K562 (cell line): ENCODE data around the gene SERPINB5.

Experiments used
- BRCA1 ChIP-seq, 2 experiments: fragments of 450-650 bp in 1 of 2; sonication (generic) in 1 of 2; formaldehyde crosslinking in 1 of 2; IDR thresholded peaks; 2 replicates each; pipeline versions ENCODE4 v1.5.0 to v1.6.1; 2017 to 2020; ENCODE audit warnings: mild to moderate bottlenecking in 1 of 2, missing genetic modification reagents in 1 of 2
- CREB3L1 ChIP-seq: fragments of 450-650 bp; IDR thresholded peaks from 2 replicates; pipeline ENCODE4 v1.6.1; 2014; ENCODE audit warnings: low read depth, mild to moderate bottlenecking, moderate library complexity, borderline replicate concordance
- CTCF ChIP-seq, 3 experiments: IDR thresholded peaks in 2 of 3; conservative IDR thresholded peaks in 1 of 3; 2 replicates each; pipeline ENCODE4 v1.5.1; 2011 to 2012; ENCODE audit warnings: low read length in 3 of 3, mild to moderate bottlenecking in 3 of 3, control low read depth in 2 of 3, improper control_type of control experiment in 1 of 3, inconsistent platforms in 1 of 3, low read depth in 1 of 3, mixed read lengths in 1 of 3, moderate library complexity in 1 of 3; ENCODE audit not compliant: insufficient read depth in 2 of 3
- GABPB2 ChIP-seq: fragments of 250-450 bp; sonication (Bioruptor Pico); conservative IDR thresholded peaks from 2 replicates; pipeline ENCODE4 v1.5.1; 2021; ENCODE audit warnings: mild to moderate bottlenecking
- HINFP ChIP-seq: fragments of 450-650 bp; conservative IDR thresholded peaks from 2 replicates; pipeline ENCODE4 v1.6.1; 2016; ENCODE audit warnings: missing genetic modification characterization, low read depth, mild to moderate bottlenecking, control low read depth, missing compliant biosample characterization
- RAD21 ChIP-seq, 2 experiments: fragments of 250-450 bp in 1 of 2; fragments of 450-650 bp in 1 of 2; sonication (Bioruptor Pico) in 1 of 2; formaldehyde crosslinking in 1 of 2; IDR thresholded peaks in 1 of 2; conservative IDR thresholded peaks in 1 of 2; 2 replicates each; pipeline versions ENCODE4 v1.4.0 to v1.8.0; 2020 to 2022; ENCODE audit warnings: mild to moderate bottlenecking in 2 of 2, moderate library complexity in 1 of 2
- TCF7L2 ChIP-seq: fragments of 150-350 bp; IDR thresholded peaks from 2 replicates; pipeline ENCODE4 v1.6.1; 2016; ENCODE audit warnings: low read depth, mild to moderate bottlenecking, low read length, moderate library complexity

GRCh38 chr18:63480915-63481314, 4.2 kb downstream of the SERPINB5 start:
- TF ChIP-seq GABPB2 (no peak), CTCF (IDR thresholded peaks at IDR 0.05 in 2 of 3, conservative IDR thresholded peaks at IDR 0.05 in 1 of 3; ENCODE audit: insufficient read depth in 2 of 3, low read depth in 1 of 3, low read length in 3 of 3) (no peak), BRCA1 (IDR thresholded peaks at IDR 0.05) (no peak), BRCA1 (CRISPR knock-in tag; IDR thresholded peaks at IDR 0.05) (no peak), HINFP (no peak), CREB3L1 (no peak), RAD21 (CRISPR knock-in tag; conservative IDR thresholded peaks at IDR 0.05 in 1 of 2, IDR thresholded peaks at IDR 0.05 in 1 of 2) (no peak), TCF7L2 (no peak)
